GM23338 (cell line): ENCODE measurements around the gene UNC45A. TPM values are rescaled to one million over a fixed set of nuclear protein-coding genes. Genes with fewer than 3 reads are reported as not detected.

ENCODE experiments used
- ATAC-seq: fragments of 200-7000 bp; cut with Tn5 transposase; 3 replicates; pipeline ENCODE4 v1.9.1; 2020
- DNase-seq: peaks from one replicate; pipeline ENCODE4 v3.0.0-alpha.2; 2015; ENCODE audit warnings: low spot score
- H2AFZ ChIP-seq: fragments of 200-600 bp; sonication (generic); 2 replicates; pipeline ENCODE4 v1.8.0; 2016; ENCODE audit warnings: antibody characterized with exemption, mild to moderate bottlenecking, moderate library complexity
- H3F3A ChIP-seq: fragments of 200-600 bp; sonication (generic); replicated peaks from 2 replicates; pipeline ENCODE4 v1.8.0; 2017; ENCODE audit warnings: antibody characterized with exemption, mixed run types, low read depth
- H3K27ac ChIP-seq: fragments of 200-600 bp; sonication (generic); 2 replicates; pipeline ENCODE4 v1.6.1; 2016; ENCODE audit warnings: low read depth
- H3K27me3 ChIP-seq: fragments of 200-600 bp; sonication (generic); 2 replicates; pipeline ENCODE4 v1.8.0; 2016; ENCODE audit warnings: mild to moderate bottlenecking, mixed run types, moderate library complexity; ENCODE audit not compliant: insufficient read depth
- H3K36me3 ChIP-seq: fragments of 200-600 bp; sonication (generic); 2 replicates; pipeline ENCODE4 v1.8.0; 2016; ENCODE audit warnings: mild to moderate bottlenecking; ENCODE audit not compliant: insufficient read depth
- H3K4me1 ChIP-seq: fragments of 200-600 bp; sonication (generic); 2 replicates; pipeline ENCODE4 v1.8.0; 2016; ENCODE audit warnings: mild to moderate bottlenecking, moderate library complexity; ENCODE audit not compliant: insufficient read depth
- H3K4me2 ChIP-seq: fragments of 200-600 bp; sonication (generic); 2 replicates; pipeline ENCODE4 v1.7.1; 2017; ENCODE audit warnings: mixed run types
- H3K4me3 ChIP-seq: fragments of 200-600 bp; sonication (generic); 2 replicates; pipeline ENCODE4 v1.6.1; 2016; ENCODE audit warnings: mixed run types
- H3K79me2 ChIP-seq: fragments of 200-600 bp; sonication (generic); replicated peaks from 2 replicates; pipeline ENCODE4 v1.8.0; 2017; ENCODE audit warnings: mild to moderate bottlenecking; ENCODE audit not compliant: insufficient read depth
- H3K9me2 ChIP-seq: fragments of 200-600 bp; sonication (generic); 2 replicates; pipeline ENCODE4 v1.8.0; 2017; ENCODE audit not compliant: insufficient read depth
- H4K20me1 ChIP-seq: fragments of 200-600 bp; sonication (generic); replicated peaks from 2 replicates; pipeline ENCODE4 v1.8.0; 2017; ENCODE audit warnings: mild to moderate bottlenecking; ENCODE audit not compliant: insufficient read depth
- H3K27ac Mint-ChIP-seq: 2 replicates; pipeline ENCODE4 v1.8.0; 2020; ENCODE audit warnings: inconsistent platforms, mild to moderate bottlenecking, moderate library complexity, mixed read lengths
- H3K27me3 Mint-ChIP-seq: 3 replicates; pipeline ENCODE4 v1.8.0; 2022; ENCODE audit warnings: low read depth, mild to moderate bottlenecking, moderate library complexity, mixed read lengths, inconsistent platforms; ENCODE audit not compliant: insufficient read depth, poor library complexity
- H3K36me3 Mint-ChIP-seq: 3 replicates; pipeline ENCODE4 v1.8.0; 2021; ENCODE audit warnings: low read depth, mild to moderate bottlenecking, inconsistent platforms, moderate library complexity, mixed read lengths
- H3K4me1 Mint-ChIP-seq: 3 replicates; pipeline ENCODE4 v1.8.0; 2020; ENCODE audit warnings: mild to moderate bottlenecking, inconsistent platforms, mixed read lengths
- H3K4me3 Mint-ChIP-seq: 3 replicates; pipeline ENCODE4 v1.8.0; 2021; ENCODE audit warnings: moderate library complexity, mild to moderate bottlenecking, inconsistent platforms, mixed read lengths
- H3K9me3 Mint-ChIP-seq: 3 replicates; pipeline ENCODE4 v1.8.0; 2020; ENCODE audit warnings: moderate library complexity, mild to moderate bottlenecking, inconsistent platforms, mixed read lengths
- EZH2 ChIP-seq: fragments of 200-600 bp; sonication (generic); IDR thresholded peaks from one replicate; pipeline ENCODE4 v1.8.0; 2017; ENCODE audit warnings: antibody characterized with exemption, mild to moderate bottlenecking, low read depth; ENCODE audit not compliant: unreplicated experiment
- EZH2phosphoT487 ChIP-seq: fragments of 200-600 bp; sonication (generic); IDR thresholded peaks from one replicate; pipeline ENCODE4 v1.8.1; 2018; ENCODE audit warnings: antibody characterized with exemption; ENCODE audit not compliant: unreplicated experiment
- ZNF331 ChIP-seq: fragments of 250-450 bp; sonication (Bioruptor Pico); IDR thresholded peaks from 2 replicates; pipeline ENCODE4 v1.5.0; 2020; ENCODE audit warnings: low read depth, mild to moderate bottlenecking, moderate library complexity
- polyA plus RNA-seq: library from polyadenylated mRNA; unstranded; fragments of >200 nt; fragmentation: Nextera tagmentation; extraction: Ambion mirVana; gene quantifications from 2 replicates; pipeline ENCODE4 v1.2.1, GENCODE V29; 2016
- total RNA-seq: library from RNA; depleted of rRNA; stranded (reverse); fragments of >200 nt; shearing (Covaris generic); gene quantifications from 2 replicates; pipeline ENCODE4 v1.2.3, GENCODE V29; 2014
- TF ChIP-seq, protein P1 (sequence below): IDR thresholded peaks from one replicate; pipeline ENCODE4 v1.6.1; 2018; ENCODE audit warnings: antibody characterized with exemption; ENCODE audit not compliant: unreplicated experiment
- TF ChIP-seq, protein P2 (sequence below): IDR thresholded peaks from 2 replicates; pipeline ENCODE4 v1.6.1; 2016; ENCODE audit warnings: antibody characterized with exemption

Gene UNC45A
- total and polyA plus RNA-seq, 2 experiments from 2014 or later, result 40.2 to 86.8 TPM

DNA sequence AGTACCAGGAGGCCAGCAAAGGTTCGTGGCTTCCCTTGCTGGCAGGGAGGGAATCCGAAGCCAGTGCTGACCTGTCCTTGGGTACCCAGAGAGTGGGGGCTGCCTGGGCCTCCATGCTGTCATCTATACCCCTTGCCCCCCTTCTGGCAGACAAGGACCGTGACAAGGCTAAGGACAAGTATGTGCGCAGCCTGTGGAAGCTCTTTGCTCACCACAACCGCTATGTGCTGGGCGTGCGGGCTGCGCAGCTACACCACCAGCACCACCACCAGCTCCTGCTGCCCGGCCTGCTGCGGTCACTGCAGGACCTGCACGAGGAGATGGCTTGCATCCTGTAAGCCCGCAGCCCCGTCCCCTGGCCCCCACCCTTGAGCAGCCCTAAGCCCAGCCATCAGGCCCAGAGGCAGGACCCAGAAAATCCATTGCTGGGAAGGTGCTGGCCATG lies 48.0 kb upstream of the UNC45A start:
- no peaks in the 10 kb centered on the region for H3K9me3 Mint-ChIP-seq
- Histone ChIP-seq H3K79me2 (no peaks in the 10 kb centered on the region), H3K4me3 (no peak overlapping the region), H3K4me2 (no peak overlapping the region), H3K27ac (no peak overlapping the region), H3K4me1 (peaks cover 13% of the 10 kb centered on the region), H3K9me2 (no peaks in the 10 kb centered on the region), H3F3A (0 out of 2 replicates have a peak, but pooled peaks cover 5% of the 10 kb centered on the region), H2AFZ (no peak overlapping the region), H3K36me3 (no peaks in the 10 kb centered on the region), H3K27me3 (no peaks in the 10 kb centered on the region), H4K20me1 (no peaks in the 10 kb centered on the region)
- ATAC-seq (no peak), DNase-seq (no peak)
- peaks cover 2% of the 10 kb centered on the region; the same call in 1 of the 3 replicates for H3K36me3 Mint-ChIP-seq
- peaks cover 12% of the 10 kb centered on the region for H3K27me3 Mint-ChIP-seq
- TF ChIP-seq, protein P1, sequence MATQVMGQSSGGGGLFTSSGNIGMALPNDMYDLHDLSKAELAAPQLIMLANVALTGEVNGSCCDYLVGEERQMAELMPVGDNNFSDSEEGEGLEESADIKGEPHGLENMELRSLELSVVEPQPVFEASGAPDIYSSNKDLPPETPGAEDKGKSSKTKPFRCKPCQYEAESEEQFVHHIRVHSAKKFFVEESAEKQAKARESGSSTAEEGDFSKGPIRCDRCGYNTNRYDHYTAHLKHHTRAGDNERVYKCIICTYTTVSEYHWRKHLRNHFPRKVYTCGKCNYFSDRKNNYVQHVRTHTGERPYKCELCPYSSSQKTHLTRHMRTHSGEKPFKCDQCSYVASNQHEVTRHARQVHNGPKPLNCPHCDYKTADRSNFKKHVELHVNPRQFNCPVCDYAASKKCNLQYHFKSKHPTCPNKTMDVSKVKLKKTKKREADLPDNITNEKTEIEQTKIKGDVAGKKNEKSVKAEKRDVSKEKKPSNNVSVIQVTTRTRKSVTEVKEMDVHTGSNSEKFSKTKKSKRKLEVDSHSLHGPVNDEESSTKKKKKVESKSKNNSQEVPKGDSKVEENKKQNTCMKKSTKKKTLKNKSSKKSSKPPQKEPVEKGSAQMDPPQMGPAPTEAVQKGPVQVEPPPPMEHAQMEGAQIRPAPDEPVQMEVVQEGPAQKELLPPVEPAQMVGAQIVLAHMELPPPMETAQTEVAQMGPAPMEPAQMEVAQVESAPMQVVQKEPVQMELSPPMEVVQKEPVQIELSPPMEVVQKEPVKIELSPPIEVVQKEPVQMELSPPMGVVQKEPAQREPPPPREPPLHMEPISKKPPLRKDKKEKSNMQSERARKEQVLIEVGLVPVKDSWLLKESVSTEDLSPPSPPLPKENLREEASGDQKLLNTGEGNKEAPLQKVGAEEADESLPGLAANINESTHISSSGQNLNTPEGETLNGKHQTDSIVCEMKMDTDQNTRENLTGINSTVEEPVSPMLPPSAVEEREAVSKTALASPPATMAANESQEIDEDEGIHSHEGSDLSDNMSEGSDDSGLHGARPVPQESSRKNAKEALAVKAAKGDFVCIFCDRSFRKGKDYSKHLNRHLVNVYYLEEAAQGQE, result no peak
- no peak for TF ChIP-seq EZH2phosphoT487
- TF ChIP-seq EZH2, result no peak
- TF ChIP-seq, protein P2, sequence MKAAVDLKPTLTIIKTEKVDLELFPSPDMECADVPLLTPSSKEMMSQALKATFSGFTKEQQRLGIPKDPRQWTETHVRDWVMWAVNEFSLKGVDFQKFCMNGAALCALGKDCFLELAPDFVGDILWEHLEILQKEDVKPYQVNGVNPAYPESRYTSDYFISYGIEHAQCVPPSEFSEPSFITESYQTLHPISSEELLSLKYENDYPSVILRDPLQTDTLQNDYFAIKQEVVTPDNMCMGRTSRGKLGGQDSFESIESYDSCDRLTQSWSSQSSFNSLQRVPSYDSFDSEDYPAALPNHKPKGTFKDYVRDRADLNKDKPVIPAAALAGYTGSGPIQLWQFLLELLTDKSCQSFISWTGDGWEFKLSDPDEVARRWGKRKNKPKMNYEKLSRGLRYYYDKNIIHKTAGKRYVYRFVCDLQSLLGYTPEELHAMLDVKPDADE, result no peak
- no peak overlapping the region for H3K27ac Mint-ChIP-seq
- H3K4me1 Mint-ChIP-seq, result peaks cover 22% of the 10 kb centered on the region
- H3K4me3 Mint-ChIP-seq, result no peak overlapping the region

DNA sequence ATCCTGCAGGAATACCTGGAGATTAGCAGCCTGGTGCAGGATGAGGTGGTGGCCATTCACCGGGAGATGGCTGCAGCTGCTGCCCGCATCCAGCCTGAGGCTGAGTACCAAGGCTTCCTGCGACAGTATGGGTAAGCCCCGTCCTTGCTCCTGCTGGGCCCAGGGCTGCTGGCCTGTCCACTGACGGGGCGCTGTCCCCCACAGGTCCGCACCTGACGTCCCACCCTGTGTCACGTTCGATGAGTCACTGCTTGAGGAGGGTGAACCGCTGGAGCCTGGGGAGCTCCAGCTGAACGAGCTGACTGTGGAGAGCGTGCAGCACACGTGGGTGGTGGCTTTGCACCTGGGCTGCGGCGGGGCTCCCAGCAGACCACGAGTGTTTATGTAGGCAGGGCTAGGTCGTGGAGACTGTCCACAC lies 45.8 kb upstream of the UNC45A start:
- peaks cover 14% of the 10 kb centered on the region for H3K4me1 Mint-ChIP-seq
- no peaks in the 10 kb centered on the region for H3K36me3 ChIP-seq
- 0 out of 2 replicates have a peak, but pooled peaks cover 5% of the 10 kb centered on the region for H3F3A ChIP-seq
- no peak for TF ChIP-seq ZNF331
- H3K27me3 Mint-ChIP-seq, result peaks cover 10% of the 10 kb centered on the region
- no peak overlapping the region for H3K27ac Mint-ChIP-seq
- H4K20me1 ChIP-seq, result no peaks in the 10 kb centered on the region
- peaks cover 3% of the 10 kb centered on the region; the same call in 1 of the 2 replicates for H3K4me1 ChIP-seq
- H3K79me2 ChIP-seq, result no peaks in the 10 kb centered on the region
- DNase-seq, result no peak
- H3K4me3 Mint-ChIP-seq, result no peak overlapping the region
- no peaks in the 10 kb centered on the region for H3K9me3 Mint-ChIP-seq
- no peak overlapping the region for H3K27ac ChIP-seq
- no peaks in the 10 kb centered on the region for H3K9me2 ChIP-seq
- H2AFZ ChIP-seq, result no peak overlapping the region
- no peak for ATAC-seq
- H3K4me2 ChIP-seq, result no peak overlapping the region
- H3K27me3 ChIP-seq, result no peaks in the 10 kb centered on the region
- H3K36me3 Mint-ChIP-seq, result peaks cover 3% of the 10 kb centered on the region; the same call in 2 of the 3 replicates
- no peak overlapping the region for H3K4me3 ChIP-seq
